Central memory CD8-positive, alpha-beta T cell (primary cell): ENCODE results near the gene ABHD12.

Source experiments
- ATAC-seq: fragments of 150-1000 bp; cut with Tn5 transposase; replicated peaks from 2 replicates; pipeline ENCODE4 v1.10.0; 2022; ENCODE audit warnings: mild to moderate bottlenecking, moderate FRiP score, moderate number of reproducible peaks; ENCODE audit not compliant: poor library complexity, severe bottlenecking; ENCODE audit errors: extremely low read depth
- DNase-seq, 2 donors: peaks; one replicate each; pipeline ENCODE4 v3.0.0; 2021; ENCODE audit warnings: low spot score in 2 of 2
- H3K27ac Mint-ChIP-seq: one replicate; pipeline ENCODE4 v1.8.0; 2022; ENCODE audit warnings: low read depth, mild to moderate bottlenecking, moderate library complexity, mixed read lengths
- H3K27me3 Mint-ChIP-seq: one replicate; pipeline ENCODE4 v1.8.0; 2022; ENCODE audit warnings: mixed read lengths
- H3K36me3 Mint-ChIP-seq: one replicate; pipeline ENCODE4 v1.8.0; 2022; ENCODE audit warnings: mild to moderate bottlenecking, moderate library complexity, mixed read lengths; ENCODE audit not compliant: insufficient read depth
- H3K4me1 Mint-ChIP-seq: one replicate; pipeline ENCODE4 v1.8.0; 2022; ENCODE audit warnings: mixed read lengths
- H3K4me3 Mint-ChIP-seq: one replicate; pipeline ENCODE4 v1.8.0; 2022; ENCODE audit warnings: mild to moderate bottlenecking, moderate library complexity, mixed read lengths
- H3K9me3 Mint-ChIP-seq: one replicate; pipeline ENCODE4 v1.8.0; 2022; ENCODE audit warnings: mixed read lengths

The ABHD12 gene

GRCh38 chr20:25399037-25399430, 8.4 kb upstream of the ABHD12 start:
- ATAC-seq (no peak), DNase-seq (no peak)
- peaks cover 3% of the 10 kb centered on the region for H3K36me3 Mint-ChIP-seq
- no peaks in the 10 kb centered on the region for H3K4me1 Mint-ChIP-seq
- H3K27ac Mint-ChIP-seq: no peak overlapping the region
- peaks cover 13% of the 10 kb centered on the region for H3K9me3 Mint-ChIP-seq
- H3K27me3 Mint-ChIP-seq: no peaks in the 10 kb centered on the region
- H3K4me3 Mint-ChIP-seq: no peak overlapping the region

GRCh38 chr20:25398376-25399036, 7.9 kb upstream of the ABHD12 start:
- no peak overlapping the region for H3K4me3 Mint-ChIP-seq
- no peak for ATAC-seq
- peaks cover 10% of the 10 kb centered on the region for H3K9me3 Mint-ChIP-seq
- no peak overlapping the region for H3K27ac Mint-ChIP-seq
- H3K27me3 Mint-ChIP-seq: no peaks in the 10 kb centered on the region
- DNase-seq: no peak
- peaks cover 4% of the 10 kb centered on the region for H3K36me3 Mint-ChIP-seq
- H3K4me1 Mint-ChIP-seq: no peaks in the 10 kb centered on the region

GRCh38 chr20:25397821-25398220, 7.2 kb upstream of the ABHD12 start:
- Mint-ChIP-seq H3K27ac (no peak overlapping the region), H3K4me1 (no peaks in the 10 kb centered on the region), H3K27me3 (no peaks in the 10 kb centered on the region), H3K4me3 (no peak overlapping the region), H3K9me3 (peaks cover 5% of the 10 kb centered on the region), H3K36me3 (peaks cover 4% of the 10 kb centered on the region)
- ATAC-seq: no peak
- DNase-seq: no peak

- no peak overlapping the region for H3K4me3 Mint-ChIP-seq
- no peak overlapping the region for H3K27ac Mint-ChIP-seq
- no peaks in the 10 kb centered on the region for H3K4me1 Mint-ChIP-seq
- ATAC-seq (no peak), DNase-seq (no peak)
- peaks cover 4% of the 10 kb centered on the region for H3K36me3 Mint-ChIP-seq
- H3K27me3 Mint-ChIP-seq: no peaks in the 10 kb centered on the region
- no peaks in the 10 kb centered on the region for H3K9me3 Mint-ChIP-seq
These were observed 6.5 kb upstream of the ABHD12 start for GRCh38 chr20:25397096-25397495.

- no peaks in the 10 kb centered on the region for H3K4me1 Mint-ChIP-seq
- H3K4me3 Mint-ChIP-seq: no peak overlapping the region
- H3K27ac Mint-ChIP-seq: no peak overlapping the region
- no peaks in the 10 kb centered on the region for H3K9me3 Mint-ChIP-seq
- ATAC-seq (no peak), DNase-seq (no peak)
- no peaks in the 10 kb centered on the region for H3K27me3 Mint-ChIP-seq
- peaks cover 4% of the 10 kb centered on the region for H3K36me3 Mint-ChIP-seq
These were observed 4.4 kb upstream of the ABHD12 start for GRCh38 chr20:25394996-25395395.

- Mint-ChIP-seq H3K27me3 (no peaks in the 10 kb centered on the region), H3K4me1 (peaks cover 3% of the 10 kb centered on the region), H3K36me3 (peaks cover 4% of the 10 kb centered on the region), H3K9me3 (no peaks in the 10 kb centered on the region), H3K27ac (no peak overlapping the region), H3K4me3 (no peak overlapping the region)
- DNase-seq (no peak), ATAC-seq (no peak)
These were observed 3.6 kb upstream of the ABHD12 start for GRCh38 chr20:25394276-25394675.

- Mint-ChIP-seq H3K36me3 (peaks cover 7% of the 10 kb centered on the region), H3K27ac (no peak overlapping the region), H3K4me3 (peak overlapping the region; percentile 79), H3K9me3 (no peaks in the 10 kb centered on the region), H3K4me1 (peaks cover 11% of the 10 kb centered on the region), H3K27me3 (no peaks in the 10 kb centered on the region)
- no peak for DNase-seq
- ATAC-seq: no peak
These were observed 637 bp downstream of the ABHD12 start for GRCh38 chr20:25389858-25390537.

GRCh38 chr20:25389401-25389857, 1.2 kb downstream of the ABHD12 start:
- DNase-seq (no peak), ATAC-seq (no peak)
- no peaks in the 10 kb centered on the region for H3K9me3 Mint-ChIP-seq
- H3K36me3 Mint-ChIP-seq: peaks cover 7% of the 10 kb centered on the region
- H3K4me1 Mint-ChIP-seq: peaks cover 11% of the 10 kb centered on the region
- H3K27ac Mint-ChIP-seq: no peak overlapping the region
- H3K27me3 Mint-ChIP-seq: no peaks in the 10 kb centered on the region
- peak overlapping the region; percentile 79 for H3K4me3 Mint-ChIP-seq

GRCh38 chr20:25382704-25383370, 7.8 kb downstream of the ABHD12 start:
- ATAC-seq (no peak), DNase-seq (no peak)
- peaks cover 49% of the 10 kb centered on the region for H3K4me1 Mint-ChIP-seq
- H3K27ac Mint-ChIP-seq: no peak overlapping the region
- H3K27me3 Mint-ChIP-seq: no peaks in the 10 kb centered on the region
- H3K4me3 Mint-ChIP-seq: no peak overlapping the region
- H3K9me3 Mint-ChIP-seq: no peaks in the 10 kb centered on the region
- H3K36me3 Mint-ChIP-seq: peaks cover 7% of the 10 kb centered on the region

- no peaks in the 10 kb centered on the region for H3K9me3 Mint-ChIP-seq
- H3K4me1 Mint-ChIP-seq: peaks cover 52% of the 10 kb centered on the region
- H3K27me3 Mint-ChIP-seq: no peaks in the 10 kb centered on the region
- DNase-seq: no peak
- ATAC-seq: no peak
- H3K4me3 Mint-ChIP-seq: no peak overlapping the region
- H3K36me3 Mint-ChIP-seq: peaks cover 5% of the 10 kb centered on the region
- peak overlapping the region; percentile 30 for H3K27ac Mint-ChIP-seq
These were observed 9.6 kb downstream of the ABHD12 start for GRCh38 chr20:25380945-25381614.

GRCh38 chr20:25378884-25379733, 11.5 kb downstream of the ABHD12 start:
- H3K9me3 Mint-ChIP-seq: no peaks in the 10 kb centered on the region
- H3K4me1 Mint-ChIP-seq: peaks cover 64% of the 10 kb centered on the region
- peaks cover 5% of the 10 kb centered on the region for H3K36me3 Mint-ChIP-seq
- ATAC-seq (no peak), DNase-seq (no peak)
- no peaks in the 10 kb centered on the region for H3K27me3 Mint-ChIP-seq
- no peak overlapping the region for H3K4me3 Mint-ChIP-seq
- H3K27ac Mint-ChIP-seq: no peak overlapping the region
